ENCODE results near the gene MARF1. TPM values are rescaled to one million over a fixed set of nuclear protein-coding genes. Genes with fewer than 3 reads are reported as not detected.
"Not testable (repeated sequence)": the region's sequence is repeated elsewhere in the genome, so short reads cannot be mapped to it uniquely, and the experiment has no call there.

The MARF1 gene
- total RNA-seq, 4 donors from 2014 or later, result 50.7 to 55.5 (median 53.1) TPM

DNA sequence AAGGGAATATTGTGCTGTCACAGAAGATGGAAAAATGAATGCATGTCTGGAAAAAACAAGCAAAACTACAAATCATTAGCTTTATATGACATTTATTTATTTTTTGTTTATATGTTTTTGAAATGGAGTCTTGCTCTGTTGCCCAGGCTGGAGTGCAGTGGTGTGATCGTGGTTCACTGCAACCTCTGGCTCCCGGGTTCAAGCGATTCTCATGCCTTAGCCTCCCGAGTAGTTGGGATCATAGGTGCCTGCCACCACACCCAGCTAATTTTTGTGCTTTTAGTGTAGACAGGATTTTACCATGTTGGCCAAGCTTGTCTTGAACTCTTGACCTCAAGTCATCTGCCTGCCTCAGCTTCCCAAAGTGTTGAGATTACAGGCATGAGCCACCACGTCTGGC, 15.6 kb upstream of the MARF1 start:
- Histone ChIP-seq H3K9me3 (no peaks in the 10 kb centered on the region), H3K36me3 (no peaks in the 10 kb centered on the region), H3K27me3 (no peaks in the 10 kb centered on the region), H3K4me3 (replicated peaks in 1 of 3) (no peak overlapping the region), H3K27ac (no peak overlapping the region), H3K4me1 (peaks cover 0 to 3% of the 10 kb centered on the region in 2 donors)
- intact Hi-C loops (cut with DNase I), result no loop called here
- no peak for TF ChIP-seq POLR2A (IDR thresholded peaks at IDR 0.05)
- no peak for TF ChIP-seq CTCF (IDR thresholded peaks at IDR 0.05)
- WGBS, 2 donors, result 95% methylated on average over 5 of the region's 5 CpGs
- DNase-seq, result no peak

DNA sequence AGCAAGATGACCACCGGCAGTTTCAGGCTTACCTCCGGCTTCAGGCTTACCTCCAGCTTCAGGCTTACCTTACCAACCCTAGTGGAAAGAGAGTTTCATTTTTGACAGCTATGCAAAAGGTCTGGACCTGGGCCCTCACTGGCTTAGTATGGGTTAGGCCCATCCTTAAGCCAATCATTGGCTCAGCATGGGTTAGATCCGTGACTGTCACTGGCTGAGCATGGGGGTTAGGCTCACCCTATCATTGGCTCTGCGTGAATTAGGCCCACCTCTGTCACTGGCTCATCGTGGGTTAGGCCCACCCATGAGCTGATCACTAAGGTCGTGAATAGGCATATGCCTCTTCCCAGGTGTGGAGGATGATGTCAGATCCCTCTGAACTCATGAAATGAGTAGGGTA, 15.2 kb upstream of the MARF1 start:
- Histone ChIP-seq H3K4me3 (replicated peaks in 1 of 3) (no peak overlapping the region), H3K4me1 (peaks cover 0 to 7% of the 10 kb centered on the region in 2 donors), H3K36me3 (no peaks in the 10 kb centered on the region), H3K27ac (no peak overlapping the region), H3K9me3 (no peaks in the 10 kb centered on the region), H3K27me3 (no peaks in the 10 kb centered on the region)
- TF ChIP-seq CTCF (IDR thresholded peaks at IDR 0.05) (no peak), POLR2A (IDR thresholded peaks at IDR 0.05) (no peak)
- intact Hi-C loops (cut with DNase I), result no loop called here
- DNase-seq, result no peak
- WGBS, 2 donors, result 88 to 93% methylated on average over 6 of the region's 6 CpGs

DNA sequence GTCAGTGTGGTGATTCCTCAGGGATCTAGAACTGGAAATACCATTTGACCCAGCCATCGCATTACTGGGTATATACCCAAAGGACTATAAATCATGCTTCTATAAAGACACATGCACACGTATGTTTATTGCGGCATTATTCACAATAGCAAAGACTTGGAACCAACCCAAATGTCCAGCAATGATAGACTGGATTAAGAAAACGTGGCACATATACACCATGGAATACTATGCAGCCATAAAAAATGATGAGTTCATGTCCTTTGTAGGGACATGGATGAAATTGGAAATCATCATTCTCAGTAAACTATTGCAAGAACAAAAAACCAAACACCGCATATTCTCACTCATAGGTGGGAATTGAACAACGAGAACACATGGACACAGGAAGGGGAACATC, 12.6 kb upstream of the MARF1 start:
- intact Hi-C loops (cut with DNase I), result not testable (repeated sequence)
- WGBS, 2 donors, result 100% methylated on average over 4 of the region's 6 CpGs
- H3K4me1 ChIP-seq, result peaks cover 0 to 16% of the 10 kb centered on the region in 2 donors

DNA sequence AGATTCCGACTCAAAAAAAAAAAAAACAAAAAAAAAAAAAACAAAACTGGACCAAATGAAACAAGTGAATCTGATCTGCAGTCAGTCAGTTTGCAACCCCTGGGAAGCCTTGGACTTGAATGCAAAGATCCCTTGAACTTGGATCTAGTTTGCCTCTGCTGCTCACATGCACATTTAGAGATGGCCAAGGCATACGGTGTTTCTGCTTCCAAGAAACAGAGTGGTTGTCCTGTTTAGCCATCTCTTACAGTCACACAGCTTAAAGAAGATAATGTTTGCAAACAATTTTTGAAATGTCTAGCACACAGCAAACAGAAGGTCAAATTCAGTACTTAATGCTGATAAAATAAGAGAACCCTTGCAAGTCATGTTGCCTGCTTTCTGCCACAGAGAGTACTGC, 11.6 kb upstream of the MARF1 start:
- H3K27ac ChIP-seq, result no peak overlapping the region
- no peaks in the 10 kb centered on the region for H3K27me3 ChIP-seq
- intact Hi-C loops (cut with DNase I), result no loop called here
- H3K4me1 ChIP-seq, result peaks cover 0 to 16% of the 10 kb centered on the region in 2 donors
- 85 to 87% methylated on average over 2 of the region's 2 CpGs for WGBS, 2 donors
- no peaks in the 10 kb centered on the region for H3K9me3 ChIP-seq
- TF ChIP-seq POLR2A (IDR thresholded peaks at IDR 0.05), result no peak
- TF ChIP-seq CTCF (IDR thresholded peaks at IDR 0.05), result no peak
- no peak overlapping the region for H3K4me3 ChIP-seq (replicated peaks in 1 of 3)
- no peak for DNase-seq
- no peaks in the 10 kb centered on the region for H3K36me3 ChIP-seq

More for the DNA sequence above, 12.6 kb upstream of the MARF1 start:
- H3K27me3 ChIP-seq; H3K9me3 ChIP-seq; H3K36me3 ChIP-seq; DNase-seq; H3K4me3 ChIP-seq (replicated peaks in 1 of 3); H3K27ac ChIP-seq: not testable (repeated sequence)

DNA sequence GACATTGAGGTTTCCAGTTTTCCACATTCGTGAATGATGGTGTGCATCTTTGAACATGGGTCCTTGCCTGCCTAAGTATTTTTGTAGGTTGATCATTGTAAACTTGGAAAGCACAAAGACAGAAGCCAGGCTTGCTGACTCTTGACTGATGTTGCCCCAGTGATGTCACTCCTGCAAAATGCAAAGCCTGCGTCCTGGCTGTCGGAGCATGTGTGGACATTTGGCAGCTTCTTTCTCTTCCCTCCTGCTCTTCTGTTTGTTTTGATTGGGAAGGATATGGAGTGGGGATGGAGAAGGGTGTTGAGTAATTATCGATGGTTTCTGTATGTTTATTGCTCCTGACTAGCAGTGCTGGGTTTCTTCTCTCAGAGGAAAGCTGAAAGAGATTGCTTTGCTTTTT, 10.3 kb upstream of the MARF1 start:
- TF ChIP-seq CTCF (IDR thresholded peaks at IDR 0.05) (no peak), POLR2A (IDR thresholded peaks at IDR 0.05) (no peak)
- no peak for DNase-seq
- WGBS, 2 donors, result 13 to 27% methylated on average over 4 of the region's 4 CpGs
- H3K9me3 ChIP-seq, result no peaks in the 10 kb centered on the region
- peaks cover 0 to 16% of the 10 kb centered on the region in 2 donors for H3K4me1 ChIP-seq
- no peak overlapping the region for H3K4me3 ChIP-seq (replicated peaks in 1 of 3)
- no peak overlapping the region for H3K27ac ChIP-seq
- no peaks in the 10 kb centered on the region for H3K27me3 ChIP-seq
- no peaks in the 10 kb centered on the region for H3K36me3 ChIP-seq
- intact Hi-C loops (cut with DNase I), result no loop called here

Measured in thyroid gland (tissue), 4 donors.